ENCODE measurements around the gene HS2ST1. TPM values are rescaled to one million over a fixed set of nuclear protein-coding genes. Genes with fewer than 3 reads are reported as not detected.

Gene HS2ST1
- total RNA-seq, 1 experiment from 2014 or later = 54.0 TPM

- BruUV-seq (replicated peaks) = no TSS peak
- Mint-ChIP-seq H3K9me3 (ENCODE audit: low read depth, unreplicated experiment) (no peaks in the 10 kb centered on the region), H3K27ac (ENCODE audit: unreplicated experiment) (no peak overlapping the region), H3K4me3 (ENCODE audit: low read depth, unreplicated experiment) (no peak overlapping the region), H3K4me1 (ENCODE audit: low read depth, unreplicated experiment) (no peaks in the 10 kb centered on the region), H3K36me3 (ENCODE audit: insufficient read depth, unreplicated experiment) (peaks cover 19% of the 10 kb centered on the region), H3K27me3 (ENCODE audit: unreplicated experiment) (no peaks in the 10 kb centered on the region)
- CTCF ChIA-PET = no interaction called here
- DNase-seq = no peak
- intact Hi-C loops (cut with micrococcal nuclease; ENCODE audit: unreplicated experiment) = no loop called here
- TF ChIP-seq CTCF (IDR thresholded peaks at IDR 0.05; ENCODE audit: unreplicated experiment) = no peak
Measured at GRCh38 chr1:86868477-86868876, 46.0 kb upstream of the HS2ST1 start.

- H3K27me3 Mint-ChIP-seq (ENCODE audit: unreplicated experiment) = no peaks in the 10 kb centered on the region
- no TSS peak for BruUV-seq (replicated peaks)
- H3K4me1 Mint-ChIP-seq (ENCODE audit: low read depth, unreplicated experiment) = no peaks in the 10 kb centered on the region
- intact Hi-C loops (cut with micrococcal nuclease; ENCODE audit: unreplicated experiment) = no loop called here
- H3K27ac Mint-ChIP-seq (ENCODE audit: unreplicated experiment) = no peak overlapping the region
- H3K36me3 Mint-ChIP-seq (ENCODE audit: insufficient read depth, unreplicated experiment) = peaks cover 15% of the 10 kb centered on the region
- DNase-seq = no peak
- TF ChIP-seq CTCF (IDR thresholded peaks at IDR 0.05; ENCODE audit: unreplicated experiment) = no peak
- no peaks in the 10 kb centered on the region for H3K9me3 Mint-ChIP-seq (ENCODE audit: low read depth, unreplicated experiment)
- no peak overlapping the region for H3K4me3 Mint-ChIP-seq (ENCODE audit: low read depth, unreplicated experiment)
- CTCF ChIA-PET = interaction anchor here (0.7 kb wide), 1 partner anchor 213 kb away, joined by 3 read pairs; no protein-coding TSS in a partner anchor
Measured at GRCh38 chr1:86871001-86871400, 43.4 kb upstream of the HS2ST1 start.

- no peak for DNase-seq
- H3K36me3 Mint-ChIP-seq (ENCODE audit: insufficient read depth, unreplicated experiment) = peaks cover 10% of the 10 kb centered on the region
- CTCF ChIA-PET = no interaction called here
- no peaks in the 10 kb centered on the region for H3K27me3 Mint-ChIP-seq (ENCODE audit: unreplicated experiment)
- BruUV-seq (replicated peaks) = no TSS peak
- H3K27ac Mint-ChIP-seq (ENCODE audit: unreplicated experiment) = no peak overlapping the region
- no peak for TF ChIP-seq CTCF (IDR thresholded peaks at IDR 0.05; ENCODE audit: unreplicated experiment)
- H3K9me3 Mint-ChIP-seq (ENCODE audit: low read depth, unreplicated experiment) = no peaks in the 10 kb centered on the region
- intact Hi-C loops (cut with micrococcal nuclease; ENCODE audit: unreplicated experiment) = no loop called here
- H3K4me1 Mint-ChIP-seq (ENCODE audit: low read depth, unreplicated experiment) = no peaks in the 10 kb centered on the region
- H3K4me3 Mint-ChIP-seq (ENCODE audit: low read depth, unreplicated experiment) = no peak overlapping the region
Measured at GRCh38 chr1:86872086-86872485, 42.3 kb upstream of the HS2ST1 start.

GRCh38 chr1:86875722-86876121, 38.7 kb upstream of the HS2ST1 start:
- intact Hi-C loops (cut with micrococcal nuclease; ENCODE audit: unreplicated experiment) = no loop called here
- no peak for DNase-seq
- Mint-ChIP-seq H3K9me3 (ENCODE audit: low read depth, unreplicated experiment) (no peaks in the 10 kb centered on the region), H3K4me3 (ENCODE audit: low read depth, unreplicated experiment) (no peak overlapping the region), H3K27me3 (ENCODE audit: unreplicated experiment) (no peaks in the 10 kb centered on the region), H3K27ac (ENCODE audit: unreplicated experiment) (no peak overlapping the region), H3K4me1 (ENCODE audit: low read depth, unreplicated experiment) (no peaks in the 10 kb centered on the region), H3K36me3 (ENCODE audit: insufficient read depth, unreplicated experiment) (peaks cover 9% of the 10 kb centered on the region)
- CTCF ChIA-PET = no interaction called here
- no peak for TF ChIP-seq CTCF (IDR thresholded peaks at IDR 0.05; ENCODE audit: unreplicated experiment)
- no TSS peak for BruUV-seq (replicated peaks)

Data from Calu3 (cell line).